ES-I3 (cell line): ENCODE results near the gene BPHL.
"Not testable (repeated sequence)": the region's sequence is repeated elsewhere in the genome, so short reads cannot be mapped to it uniquely, and the experiment has no call there.

Source experiments
- H3K36me3 ChIP-seq: 2 replicates; pipeline ENCODE4 v1.6.1; 2013; ENCODE audit warnings: mild to moderate bottlenecking, low read length, control low read depth, moderate library complexity; ENCODE audit not compliant: insufficient read depth
- H3K4me1 ChIP-seq: 2 replicates; pipeline ENCODE4 v1.6.1; 2013; ENCODE audit warnings: mild to moderate bottlenecking, control low read depth, low read length; ENCODE audit not compliant: insufficient read depth
- H3K9ac ChIP-seq: 2 replicates; pipeline ENCODE4 v1.6.1; 2013; ENCODE audit warnings: low read depth, mild to moderate bottlenecking, low read length, moderate library complexity
- H3K9me3 ChIP-seq: 2 replicates; pipeline ENCODE4 v1.6.1; 2013; ENCODE audit warnings: mild to moderate bottlenecking, low read length, moderate library complexity; ENCODE audit not compliant: control insufficient read depth, insufficient read depth

The BPHL gene

GRCh38 chr6:3156184-3157130 is 37.9 kb downstream of the BPHL start:
- Histone ChIP-seq H3K36me3 (peaks cover 22% of the 10 kb centered on the region), H3K9ac (peak overlapping the region; percentile 69)
- not testable (repeated sequence) for H3K4me1 ChIP-seq, H3K9me3 ChIP-seq

- no peaks in the 10 kb centered on the region for H3K9me3 ChIP-seq
- peaks cover 10% of the 10 kb centered on the region; the same call in 1 of the 2 replicates for H3K4me1 ChIP-seq
- H3K36me3 ChIP-seq: peaks cover 17% of the 10 kb centered on the region
- peak within 1 kb of the TSS; percentile 69 for H3K9ac ChIP-seq
These were observed 38.8 kb downstream of the BPHL start, which contains the start of gene TUBB2A for GRCh38 chr6:3157131-3157933. Gene TUBB2A, minus strand, starts transcription at chr6:3157544. Its CDS starts 81 bp downstream, at chr6:3157463.

GRCh38 chr6:3159805-3160781 is 41.6 kb downstream of the BPHL start:
- Histone ChIP-seq H3K9ac (peak overlapping the region; percentile 43), H3K4me1 (peaks cover 25% of the 10 kb centered on the region)

GRCh38 chr6:3162067-3162497 is 43.6 kb downstream of the BPHL start:
- peaks cover 41% of the 10 kb centered on the region for H3K4me1 ChIP-seq
- peak overlapping the region; percentile 91 for H3K9ac ChIP-seq
- no peaks in the 10 kb centered on the region for H3K36me3 ChIP-seq
- no peaks in the 10 kb centered on the region for H3K9me3 ChIP-seq

More at GRCh38 chr6:3159805-3160781, 41.6 kb downstream of the BPHL start:
- Histone ChIP-seq H3K36me3 (peaks cover 7% of the 10 kb centered on the region; the same call in 1 of the 2 replicates), H3K9me3 (no peaks in the 10 kb centered on the region)

GRCh38 chr6:3162565-3163247 is 44.2 kb downstream of the BPHL start:
- peaks cover 41% of the 10 kb centered on the region for H3K4me1 ChIP-seq

GRCh38 chr6:3163248-3163594 is 44.7 kb downstream of the BPHL start:
- Histone ChIP-seq H3K36me3 (no peaks in the 10 kb centered on the region), H3K4me1 (peaks cover 41% of the 10 kb centered on the region), H3K9ac (peak overlapping the region; percentile 56), H3K9me3 (no peaks in the 10 kb centered on the region)

More at GRCh38 chr6:3162565-3163247, 44.2 kb downstream of the BPHL start:
- Histone ChIP-seq H3K9ac (peak overlapping the region; percentile 91), H3K36me3 (no peaks in the 10 kb centered on the region), H3K9me3 (no peaks in the 10 kb centered on the region)

GRCh38 chr6:3164388-3164787 is 45.9 kb downstream of the BPHL start:
- Histone ChIP-seq H3K9ac (peak overlapping the region; percentile 55), H3K9me3 (no peaks in the 10 kb centered on the region), H3K36me3 (no peaks in the 10 kb centered on the region), H3K4me1 (peaks cover 41% of the 10 kb centered on the region)

GRCh38 chr6:3165631-3166534 is 47.4 kb downstream of the BPHL start:
- Histone ChIP-seq H3K9ac (peak overlapping the region; percentile 55), H3K4me1 (peaks cover 32% of the 10 kb centered on the region), H3K36me3 (no peaks in the 10 kb centered on the region), H3K9me3 (no peaks in the 10 kb centered on the region)

- not testable (repeated sequence) for H3K36me3 ChIP-seq, H3K9me3 ChIP-seq
- H3K9ac ChIP-seq: peak overlapping the region; percentile 55
- H3K4me1 ChIP-seq: peaks cover 34% of the 10 kb centered on the region
These were observed 48.2 kb downstream of the BPHL start for GRCh38 chr6:3166535-3167225.

GRCh38 chr6:3168046-3168445 is 49.5 kb downstream of the BPHL start:
- not testable (repeated sequence) for H3K36me3 ChIP-seq, H3K9me3 ChIP-seq
- peaks cover 35% of the 10 kb centered on the region for H3K4me1 ChIP-seq
- H3K9ac ChIP-seq: peak overlapping the region; percentile 55

GRCh38 chr6:3170676-3171075 is 52.2 kb downstream of the BPHL start:
- H3K36me3 ChIP-seq, H3K9me3 ChIP-seq: not testable (repeated sequence)
- Histone ChIP-seq H3K4me1 (peaks cover 26% of the 10 kb centered on the region), H3K9ac (peak overlapping the region; percentile 55; the same call in 1 of the 2 replicates)
